ENCODE results near the gene HES7.

HES7 gene

DNA sequence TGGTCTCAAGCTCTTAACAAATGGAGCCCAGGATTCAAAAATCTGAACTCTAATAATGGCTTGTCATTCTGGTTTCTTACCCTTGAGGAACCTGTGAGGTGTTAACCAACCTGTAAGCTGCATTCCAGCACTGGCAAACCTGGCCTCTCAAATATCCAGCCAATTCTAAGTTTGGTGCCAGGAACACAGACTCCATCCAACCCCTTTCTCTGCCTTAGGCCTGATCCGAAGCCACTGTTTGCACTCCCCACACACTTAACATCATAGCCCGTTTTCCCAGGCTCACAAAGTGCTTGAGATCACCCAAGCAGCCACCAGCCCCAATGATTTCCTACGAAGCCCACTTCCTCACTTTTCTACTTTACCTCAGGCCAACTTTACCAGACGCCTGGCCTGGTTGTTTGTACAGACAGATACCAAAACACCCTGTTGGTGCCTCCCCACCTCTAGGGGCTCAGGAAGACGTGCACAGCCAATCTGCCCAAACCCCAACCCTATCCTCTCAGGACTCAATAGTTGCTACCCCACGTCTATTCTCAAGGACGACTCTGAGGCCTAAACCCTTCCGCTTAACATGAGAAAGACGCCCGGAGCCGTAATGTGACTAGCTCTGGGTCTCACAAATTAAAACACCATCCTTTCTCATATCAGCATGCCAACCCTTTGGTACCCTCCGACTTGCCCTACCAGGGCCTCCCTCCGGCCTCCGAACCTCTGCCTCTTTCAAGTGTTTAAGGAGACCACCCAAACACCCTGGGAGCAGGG is 31.5 kb upstream of the HES7 start:
- DNase-seq (ENCODE audit: low read depth, low spot score) = no peak

DNA sequence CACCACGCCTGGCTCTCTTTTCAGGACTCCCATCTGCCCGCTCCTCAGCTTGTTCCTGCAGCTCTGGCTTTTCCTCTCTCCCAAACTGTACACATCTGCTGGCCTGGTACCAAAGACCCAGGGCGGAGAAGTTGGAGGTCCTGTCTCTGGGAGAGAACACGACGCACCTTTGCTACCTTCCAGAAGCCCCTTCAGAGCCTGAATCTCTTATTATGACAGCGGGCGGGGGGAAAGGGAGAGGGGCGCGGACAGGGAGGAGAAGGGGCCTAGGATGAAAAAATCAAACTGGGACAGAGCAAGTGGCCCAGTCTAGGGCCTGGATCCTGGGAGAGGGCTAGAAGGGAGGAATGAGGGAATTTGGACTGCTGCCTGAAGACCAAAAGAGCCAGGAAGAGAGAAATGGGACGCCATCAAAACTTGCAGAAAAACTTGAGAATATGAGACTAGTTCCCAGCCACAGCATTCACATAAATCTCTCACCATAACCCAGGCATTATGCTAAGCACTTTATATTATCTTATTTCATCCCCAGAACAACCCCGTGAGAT is 30.8 kb upstream of the HES7 start:
- no peak for DNase-seq (ENCODE audit: low read depth, low spot score)

DNA sequence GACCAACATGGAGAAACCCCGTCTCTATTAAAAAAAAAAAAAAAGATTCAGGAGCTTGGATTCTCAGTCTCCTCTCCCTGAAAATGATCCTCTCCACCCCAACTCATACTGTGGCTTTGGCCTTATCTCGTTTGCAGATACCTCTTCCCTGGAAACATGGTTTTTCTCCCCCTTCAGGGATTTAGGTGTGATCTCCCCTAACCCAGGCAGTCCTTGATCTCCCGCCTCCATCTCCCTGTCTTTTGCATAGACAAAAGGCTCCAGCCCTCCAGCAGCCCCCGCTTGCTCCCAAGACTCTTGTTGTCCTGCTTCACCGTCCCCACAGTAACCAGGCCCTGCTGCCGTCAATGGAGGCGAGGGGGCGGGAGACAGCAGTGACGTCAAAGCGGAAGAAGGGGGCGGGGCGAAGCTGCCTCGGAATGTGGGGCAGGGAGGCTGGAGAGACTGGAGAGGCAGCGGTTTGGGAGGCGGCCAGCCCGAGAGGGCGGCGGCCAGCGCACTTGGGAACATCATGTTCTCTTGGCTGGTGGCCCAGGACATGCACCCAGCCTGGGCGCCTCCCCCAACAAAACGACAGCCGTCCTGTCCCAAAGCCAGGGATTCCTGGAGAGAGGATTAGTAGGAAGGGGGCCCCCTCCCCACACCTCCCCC is 30.2 kb upstream of the HES7 start:
- peak; percentile 100 for DNase-seq (ENCODE audit: low read depth, low spot score)

DNA sequence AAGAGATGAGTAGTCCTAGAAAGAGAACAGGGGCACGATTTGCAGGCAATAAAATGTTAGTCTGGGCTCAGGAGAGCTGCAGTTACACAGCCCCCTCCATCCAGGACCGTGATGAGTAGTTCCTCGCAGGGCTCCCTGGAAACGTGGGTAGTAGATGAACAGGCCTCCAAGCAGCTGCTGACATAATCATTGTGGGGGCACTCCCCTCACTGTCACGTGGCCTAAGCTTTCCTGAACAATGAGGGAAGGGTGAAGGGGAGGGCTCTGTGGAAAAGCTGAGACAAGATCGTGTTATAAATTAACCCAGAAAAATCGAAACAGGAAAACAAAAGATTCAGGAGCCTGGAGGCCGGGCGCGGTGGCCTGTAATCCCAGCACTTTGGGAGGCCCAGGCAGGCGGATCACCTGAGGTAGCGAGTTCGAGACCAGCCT is 29.6 kb upstream of the HES7 start:
- DNase-seq (ENCODE audit: low read depth, low spot score) = peak; percentile 94

DNA sequence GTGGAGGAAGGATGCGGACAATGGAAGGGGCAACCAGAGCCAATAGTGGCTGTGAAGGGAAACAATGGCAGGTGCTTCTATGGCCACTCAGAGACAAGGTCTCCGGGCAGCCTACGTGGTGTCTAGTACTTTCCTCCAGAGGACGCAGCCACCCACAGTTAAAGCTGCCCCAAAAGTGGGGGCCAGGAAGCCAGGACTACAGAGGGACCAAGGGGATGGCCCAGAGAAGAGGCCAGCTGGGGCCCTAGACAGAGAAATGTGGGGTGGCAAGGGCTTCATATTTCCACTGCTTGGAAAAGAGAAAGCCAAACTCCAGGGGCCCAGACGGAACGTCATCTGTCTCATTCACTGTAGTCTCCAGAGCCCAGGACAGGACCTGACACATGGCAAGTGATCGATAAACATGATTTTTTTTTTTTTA is 29.1 kb upstream of the HES7 start:
- DNase-seq (ENCODE audit: low read depth, low spot score) = no peak

DNA sequence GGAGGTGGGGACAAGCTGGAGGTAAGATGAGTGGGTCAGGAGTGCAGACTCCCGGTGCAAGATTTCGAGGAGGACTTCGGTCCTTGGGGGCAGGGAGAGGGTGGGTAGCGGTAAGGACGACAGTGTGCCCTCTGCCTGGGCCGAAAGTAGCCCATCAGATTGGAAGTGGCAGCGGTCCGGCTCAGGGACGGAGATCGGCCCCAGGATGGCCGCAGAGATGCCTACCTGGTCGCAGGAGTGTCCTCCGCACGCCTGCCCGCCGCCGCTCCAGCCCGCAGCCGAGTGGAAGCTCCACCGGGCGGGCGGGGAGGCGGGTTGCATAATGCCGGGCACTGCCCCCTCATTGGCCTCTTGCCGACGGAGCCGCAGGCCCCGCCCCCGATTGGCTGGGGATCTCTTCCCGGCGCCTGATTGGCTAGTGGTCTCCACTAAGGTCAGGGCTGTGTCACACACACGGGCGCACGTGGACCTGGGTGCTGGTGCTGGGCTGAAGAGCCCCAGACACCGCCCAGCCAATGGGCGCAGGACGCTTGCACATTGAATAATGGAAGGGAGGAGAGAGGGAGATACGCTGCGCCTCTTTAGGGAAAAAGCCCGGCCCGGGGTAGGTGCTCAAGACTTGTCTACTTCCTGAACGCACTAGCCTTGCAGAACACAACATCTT is 28.3 kb upstream of the HES7 start, which contains the start of gene PER1:
Gene PER1 (minus strand): TSS at position 293 of the 664 bp plus-strand sequence. CDS start 1,698 bp downstream, outside the sequence.
- DNase-seq (ENCODE audit: low read depth, low spot score) = peak; percentile 98

DNA sequence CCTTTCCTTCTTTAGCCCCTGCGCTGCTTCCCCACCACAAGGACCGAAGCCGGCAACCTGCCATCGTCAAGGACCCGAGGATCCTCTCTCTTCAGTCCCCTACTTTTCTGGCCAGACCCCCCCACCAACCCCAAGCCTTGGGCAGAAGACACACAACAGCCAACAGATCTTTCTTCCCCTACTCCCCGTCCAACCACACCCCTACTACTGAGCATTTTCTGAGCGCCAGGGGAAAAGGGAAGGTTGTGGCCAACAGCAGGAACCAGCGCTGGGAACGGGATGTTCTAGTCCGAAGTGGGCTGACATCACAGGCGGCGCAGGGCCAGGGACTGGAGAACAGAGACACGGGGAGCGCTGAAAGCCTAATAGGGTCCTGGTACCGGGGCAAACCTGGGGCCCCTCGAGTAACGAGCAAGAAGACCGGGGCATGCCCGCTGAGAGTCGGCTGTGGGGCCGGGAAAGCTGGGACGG is 27.8 kb upstream of the HES7 start:
- peak; percentile 85 for DNase-seq (ENCODE audit: low read depth, low spot score)

DNA sequence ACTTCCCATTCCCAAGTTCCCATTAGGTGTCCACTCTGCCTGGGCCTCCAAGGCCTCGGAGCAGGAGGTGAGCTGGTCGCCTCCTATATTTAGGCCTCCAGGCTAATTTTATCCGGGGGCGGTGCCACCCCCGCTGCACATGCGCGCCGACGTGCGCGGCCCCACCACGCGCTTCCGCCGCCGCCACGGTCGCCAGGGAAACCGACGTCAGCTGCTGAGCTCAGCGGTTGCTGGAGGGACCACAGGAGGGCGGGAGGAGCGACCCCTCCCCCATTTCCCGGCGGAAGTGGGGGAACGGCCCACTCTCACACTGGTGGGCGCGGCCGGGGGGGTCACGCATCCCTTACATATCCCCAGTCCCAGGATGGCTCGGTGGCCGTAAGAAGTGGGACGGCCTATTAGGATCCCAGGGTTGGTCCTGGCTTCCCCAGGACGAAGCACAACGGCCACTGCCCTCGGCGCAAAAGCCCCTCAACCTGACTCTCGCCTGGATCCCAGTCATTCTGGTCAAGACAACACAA is 27.3 kb upstream of the HES7 start:
- DNase-seq (ENCODE audit: low read depth, low spot score) = peak; percentile 97

DNA sequence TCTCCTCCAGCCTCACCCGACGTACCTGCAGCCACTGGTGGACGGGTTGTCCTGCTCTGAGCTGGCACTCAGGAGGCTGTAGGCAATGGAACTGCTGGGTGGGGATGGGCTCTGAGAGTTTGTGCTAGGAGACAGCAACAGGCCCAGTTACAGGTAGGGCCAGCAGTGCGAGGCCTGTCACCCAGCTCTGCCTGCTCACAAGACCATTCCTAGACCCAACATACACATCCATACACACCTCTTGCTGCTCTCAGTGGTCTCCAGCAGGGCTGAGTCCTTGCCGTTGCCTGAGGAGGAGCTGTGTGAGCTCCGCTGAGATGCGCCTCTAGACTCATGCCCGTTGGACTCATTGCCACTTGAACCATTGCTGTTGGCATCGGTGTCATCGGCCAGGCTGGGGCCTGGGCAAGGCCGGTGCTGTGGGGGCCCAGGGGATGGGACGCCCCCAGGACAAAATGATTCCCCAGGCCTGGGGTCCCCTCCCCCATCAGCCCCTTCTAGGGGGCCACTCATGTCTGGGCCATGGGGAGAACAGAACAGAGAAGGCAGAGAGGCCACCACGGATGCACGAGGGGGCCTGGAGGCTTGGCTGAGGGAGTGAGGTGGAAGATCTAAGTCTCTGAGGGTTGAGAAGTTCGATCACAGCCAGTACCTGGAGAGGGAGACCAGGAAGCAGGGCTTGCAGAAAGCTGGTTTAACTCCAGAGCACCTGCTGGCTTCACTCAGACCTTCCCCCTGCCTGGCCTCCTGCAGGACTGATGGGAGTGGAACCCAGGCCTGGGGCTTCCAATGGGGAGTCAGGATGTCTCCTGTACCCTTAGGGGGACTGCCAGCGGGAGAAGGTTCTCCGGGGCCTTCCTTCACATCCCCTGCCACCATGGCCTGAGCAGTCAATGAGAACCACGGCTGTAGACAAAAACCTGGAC is 26.6 kb upstream of the HES7 start:
- DNase-seq (ENCODE audit: low read depth, low spot score) = no peak

DNA sequence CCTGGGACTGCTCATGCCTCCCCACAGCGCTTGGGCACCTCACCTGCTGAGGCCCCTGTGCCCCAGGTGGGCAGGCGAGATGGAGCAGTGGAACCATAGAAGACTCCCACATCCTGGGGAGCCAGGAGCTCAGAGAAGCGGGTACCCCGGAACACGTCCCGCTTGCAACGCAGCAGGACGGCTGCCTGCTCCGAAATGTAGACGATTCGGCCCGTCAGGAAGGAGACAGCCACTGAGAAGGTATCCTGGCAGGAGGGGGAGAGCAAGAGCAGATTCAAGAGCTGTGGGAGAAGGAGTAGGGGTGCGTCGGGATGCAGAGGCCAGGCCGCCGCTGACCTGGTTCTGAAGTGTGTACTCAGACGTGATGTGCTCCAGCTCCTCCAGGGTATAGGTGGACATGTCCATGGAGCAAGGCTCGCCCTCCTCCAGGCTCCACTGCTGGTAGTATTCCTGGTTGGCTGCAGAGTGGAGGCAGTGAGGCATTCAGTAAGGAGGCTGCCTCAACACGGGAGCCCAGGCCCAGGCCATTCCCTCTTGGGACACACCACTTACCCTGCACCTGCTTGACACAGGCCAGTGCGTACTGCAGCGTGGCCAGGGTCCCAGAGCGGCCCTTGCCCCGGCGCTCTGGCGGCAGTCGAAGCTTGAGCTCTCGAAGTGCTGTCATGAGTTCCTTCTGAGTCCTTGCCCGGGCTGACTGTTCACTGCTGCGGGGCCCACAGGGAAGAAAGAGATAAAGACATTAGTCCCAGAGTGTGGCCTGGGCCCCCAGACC is 25.7 kb upstream of the HES7 start:
- no peak for DNase-seq (ENCODE audit: low read depth, low spot score)

DNA sequence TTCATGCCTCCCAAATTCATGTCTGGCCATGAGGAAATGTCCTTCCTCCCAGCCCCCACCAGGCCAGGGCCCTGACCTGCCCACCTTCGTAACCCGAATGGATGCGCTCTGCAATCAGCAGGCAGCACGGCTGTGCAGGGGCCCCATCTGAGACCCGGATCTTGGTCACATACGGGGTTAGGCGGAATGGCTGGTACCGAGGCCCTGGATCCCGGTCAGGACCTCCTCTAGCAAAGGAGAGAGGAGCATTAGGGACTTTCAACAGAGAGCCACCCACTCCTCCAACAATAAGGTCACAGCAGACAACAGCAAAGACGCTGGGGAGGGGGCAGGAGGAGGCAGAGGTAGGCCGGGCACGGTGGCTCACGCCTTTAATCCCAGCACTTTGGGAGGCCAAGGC is 24.7 kb upstream of the HES7 start:
- no peak for DNase-seq (ENCODE audit: low read depth, low spot score)

DNA sequence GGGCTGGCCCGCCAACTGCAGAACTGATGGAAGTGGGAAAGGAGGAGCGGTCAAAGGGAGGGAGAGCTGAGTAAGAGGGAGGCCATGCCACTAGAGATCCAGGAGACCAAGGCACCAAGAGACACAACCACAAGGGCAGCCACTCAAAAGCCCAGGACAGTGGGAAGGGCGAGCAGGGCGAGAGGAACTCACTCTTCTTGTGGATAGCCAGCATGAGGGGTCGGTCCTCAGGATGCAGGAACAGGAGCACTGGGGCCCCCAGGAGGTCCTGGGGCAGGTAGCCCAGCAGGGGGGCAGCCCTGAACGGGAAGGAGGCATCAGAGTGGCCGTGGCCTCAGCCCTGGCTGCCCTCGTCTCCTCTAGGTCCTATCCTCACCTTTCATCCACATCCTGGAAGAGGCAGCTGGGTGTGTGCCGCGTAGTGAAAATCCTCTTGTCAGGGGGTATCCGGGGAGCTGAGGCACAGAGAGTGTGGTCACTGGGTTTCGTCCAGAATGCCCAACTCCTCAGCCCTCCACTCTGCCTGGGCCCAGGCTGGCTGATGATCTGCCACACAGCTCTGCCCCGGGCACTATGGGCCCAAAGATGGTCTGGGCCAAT is 24.0 kb upstream of the HES7 start:
- no peak for DNase-seq (ENCODE audit: low read depth, low spot score)

DNA sequence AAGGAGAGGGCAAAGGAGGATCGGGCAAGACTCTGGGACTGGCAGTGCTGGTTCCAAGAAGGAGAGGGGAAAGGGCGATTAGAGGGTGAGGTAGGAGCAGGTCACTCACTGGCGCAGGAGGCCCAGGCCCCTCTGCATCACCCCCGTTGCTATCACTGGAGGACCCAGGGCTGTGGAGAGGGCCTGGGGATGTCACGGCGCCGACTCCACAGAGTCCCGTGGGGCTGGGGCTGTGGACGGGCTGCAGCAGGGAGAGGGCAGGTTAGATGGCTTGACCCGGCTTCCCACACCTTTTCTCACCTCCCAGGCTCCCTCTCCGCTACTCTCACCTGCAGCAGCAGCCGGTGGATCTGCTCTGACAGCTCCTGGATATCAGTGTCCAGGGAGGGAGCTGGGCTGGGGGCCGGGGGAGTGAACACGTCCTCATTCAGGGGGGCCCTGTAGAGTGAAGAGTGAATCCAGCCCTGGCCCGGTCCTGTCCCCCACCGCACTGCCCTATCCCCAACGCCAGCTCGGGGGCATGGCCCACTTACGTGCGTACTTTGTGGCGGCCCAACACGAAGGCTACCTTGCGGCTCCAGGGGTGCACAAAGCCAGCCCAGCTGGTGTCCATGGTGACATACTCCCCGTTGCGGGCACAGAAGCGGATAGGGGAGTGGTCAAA is 23.4 kb upstream of the HES7 start:
- no peak for DNase-seq (ENCODE audit: low read depth, low spot score)

DNA sequence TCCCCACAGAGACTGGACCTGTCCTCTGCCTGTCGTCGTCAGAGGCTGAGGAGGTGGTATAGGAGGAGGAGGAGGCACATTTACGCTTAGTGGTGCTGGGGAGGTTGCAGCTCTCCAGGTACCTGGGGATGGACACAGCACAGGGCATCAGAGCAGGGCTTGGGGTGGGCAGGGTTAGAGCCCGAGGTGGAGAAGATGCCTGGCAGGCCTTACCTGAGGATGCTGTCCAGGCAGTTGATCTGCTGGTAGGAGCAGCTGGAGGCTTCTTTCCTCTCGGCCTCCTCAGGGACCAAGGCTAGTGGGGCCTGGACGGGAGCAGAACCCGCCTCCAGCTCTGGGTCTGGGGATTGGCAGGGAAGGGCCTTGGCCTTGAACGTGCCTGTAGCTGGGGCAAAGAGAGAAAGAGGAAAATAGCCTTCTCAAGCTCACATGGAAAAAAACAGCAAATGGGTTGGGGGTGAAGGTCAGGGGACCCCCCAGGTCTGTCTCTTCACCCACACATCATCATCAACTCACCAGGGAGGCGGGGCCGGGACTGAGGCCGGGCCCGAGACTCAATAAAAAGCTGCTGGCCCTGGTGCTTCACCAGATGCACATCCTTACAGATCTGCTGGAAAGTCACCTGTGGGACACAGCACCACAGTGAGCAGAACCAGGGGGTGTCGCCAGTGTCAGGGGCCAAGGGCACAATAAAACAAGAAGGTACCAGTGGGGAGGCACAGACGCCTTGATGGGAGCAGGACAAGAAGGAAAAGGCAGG is 22.7 kb upstream of the HES7 start:
- DNase-seq (ENCODE audit: low read depth, low spot score) = no peak

DNA sequence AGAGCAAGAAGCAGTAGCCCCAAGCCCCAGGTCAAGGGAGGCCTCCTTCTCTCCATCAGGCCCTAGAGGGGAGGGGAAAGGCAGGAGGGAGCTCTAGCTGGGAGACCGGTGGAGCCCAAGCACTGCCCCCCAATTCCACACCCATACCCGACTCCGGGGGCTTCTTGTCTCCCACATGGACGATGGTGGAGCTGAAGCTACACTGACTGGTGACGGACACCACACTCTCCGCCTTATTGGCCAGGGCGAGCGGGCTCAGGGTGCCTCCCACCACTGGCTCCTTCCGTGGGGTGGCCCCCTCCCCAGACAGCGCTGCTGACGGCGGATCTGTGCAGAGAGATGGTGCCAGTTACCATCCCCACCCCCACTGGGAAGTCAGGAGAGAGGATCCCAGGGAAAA is 21.9 kb upstream of the HES7 start:
- no peak for DNase-seq (ENCODE audit: low read depth, low spot score)

DNA sequence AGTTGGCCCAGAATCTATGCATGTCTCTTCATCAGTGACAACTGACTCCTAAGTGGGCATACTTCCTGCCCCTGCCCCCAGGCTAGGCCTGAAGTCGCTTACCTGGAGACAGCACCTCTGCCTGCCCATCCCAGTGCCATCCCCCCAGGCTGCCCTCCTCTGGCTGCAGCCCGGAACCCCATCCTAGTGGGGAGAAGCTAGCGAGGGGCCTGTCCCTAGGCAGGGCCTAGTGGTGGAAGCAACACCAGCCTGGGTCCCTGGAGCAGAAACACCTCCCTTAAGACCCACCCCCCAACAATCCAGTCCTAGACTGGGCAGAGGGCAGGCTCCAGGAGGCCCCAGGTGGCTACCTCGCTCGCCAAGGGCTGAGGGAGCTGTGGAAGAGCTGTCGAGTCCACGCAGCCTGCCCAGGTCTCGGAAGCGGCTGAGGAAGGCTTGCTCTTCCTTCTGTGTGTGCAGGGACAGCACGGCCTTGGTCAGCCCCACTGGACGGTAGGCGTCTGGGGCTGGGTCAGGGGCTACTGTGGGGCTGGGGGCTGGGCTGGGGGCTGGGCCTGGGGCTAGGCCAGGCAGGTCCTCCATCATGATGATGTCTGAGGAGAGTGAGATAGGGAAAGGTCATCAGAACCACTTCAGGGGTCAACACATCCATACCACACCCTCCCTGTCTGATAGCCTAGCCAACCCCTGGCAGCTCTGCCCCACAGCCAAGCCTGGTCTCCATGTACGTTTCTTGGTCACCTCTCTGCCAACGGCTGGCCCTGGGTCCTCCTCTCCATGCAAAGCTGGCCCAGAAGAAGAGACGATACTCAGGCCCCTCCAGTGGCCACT is 20.7 kb upstream of the HES7 start:
- no peak for DNase-seq (ENCODE audit: low read depth, low spot score)

DNA sequence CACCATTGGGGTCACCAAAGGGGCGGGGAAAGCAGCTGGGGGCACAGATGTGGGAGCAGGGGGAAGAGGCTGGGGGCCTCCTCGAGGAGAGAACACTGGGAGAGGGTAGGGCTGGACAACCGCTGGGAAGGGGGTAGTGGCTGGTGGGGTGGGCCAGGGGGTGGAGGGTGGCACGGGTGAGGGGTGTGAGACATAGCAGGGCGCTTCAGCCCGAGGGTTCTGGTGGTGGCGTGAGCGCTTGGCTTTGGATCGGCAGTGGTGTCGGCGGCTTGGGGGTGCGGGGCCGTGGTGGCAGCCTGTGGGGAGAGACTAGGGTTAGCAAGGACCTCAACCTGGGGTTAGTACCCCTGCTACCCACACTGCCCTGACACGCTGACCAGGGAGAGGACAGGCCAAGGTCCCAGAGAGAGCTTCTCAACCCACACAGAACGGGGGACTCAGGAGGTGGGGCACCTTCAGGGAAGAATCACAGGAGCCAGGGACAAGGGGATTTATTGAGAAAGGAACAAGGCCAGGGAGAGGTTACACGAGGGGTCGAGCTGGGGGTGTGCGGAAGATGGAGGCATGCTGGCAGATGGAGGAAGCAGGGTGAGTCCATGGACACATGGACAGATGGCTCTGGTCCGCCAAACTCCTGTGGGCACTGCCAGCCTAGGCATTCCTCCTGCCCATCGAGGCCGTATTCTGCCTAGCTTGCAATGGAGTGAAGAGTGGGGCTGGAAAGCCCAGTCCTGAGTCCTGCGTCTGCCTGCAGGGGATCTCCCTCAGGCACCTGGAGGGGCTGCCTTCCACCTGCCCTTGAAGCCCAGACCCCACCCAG is 19.9 kb upstream of the HES7 start:
- DNase-seq (ENCODE audit: low read depth, low spot score) = no peak
